Measurements from ENCODE around the gene CFAP43.
"Not testable (repeated sequence)": the region's sequence is repeated elsewhere in the genome, so short reads cannot be mapped to it uniquely, and the experiment has no call there.

The CFAP43 gene

GRCh38 chr10:104223304-104223703 is 8.9 kb downstream of the CFAP43 start:
- no peak for DNase-seq

GRCh38 chr10:104220522-104220921 is 11.6 kb downstream of the CFAP43 start:
- no peak for DNase-seq

GRCh38 chr10:104218751-104219150 is 13.4 kb downstream of the CFAP43 start:
- no peak for DNase-seq

- no peak for DNase-seq
Observed at GRCh38 chr10:104216631-104217030, 15.5 kb downstream of the CFAP43 start.

- DNase-seq: peak; percentile 34
Observed at GRCh38 chr10:104209575-104210198, 22.5 kb downstream of the CFAP43 start.

- no peak for DNase-seq
Observed at GRCh38 chr10:104208730-104209129, 23.4 kb downstream of the CFAP43 start.

GRCh38 chr10:104202231-104202630 is 29.9 kb downstream of the CFAP43 start:
- DNase-seq: no peak

GRCh38 chr10:104201636-104202035 is 30.5 kb downstream of the CFAP43 start:
- DNase-seq: no peak

- no peak for DNase-seq
Observed at GRCh38 chr10:104199567-104199966, 32.6 kb downstream of the CFAP43 start.

GRCh38 chr10:104197364-104197763 is 34.8 kb downstream of the CFAP43 start:
- DNase-seq: no peak

GRCh38 chr10:104195706-104196105 is 36.5 kb downstream of the CFAP43 start:
- no peak for DNase-seq

- DNase-seq: no peak
Observed at GRCh38 chr10:104193787-104194186, 38.4 kb downstream of the CFAP43 start.

DNA sequence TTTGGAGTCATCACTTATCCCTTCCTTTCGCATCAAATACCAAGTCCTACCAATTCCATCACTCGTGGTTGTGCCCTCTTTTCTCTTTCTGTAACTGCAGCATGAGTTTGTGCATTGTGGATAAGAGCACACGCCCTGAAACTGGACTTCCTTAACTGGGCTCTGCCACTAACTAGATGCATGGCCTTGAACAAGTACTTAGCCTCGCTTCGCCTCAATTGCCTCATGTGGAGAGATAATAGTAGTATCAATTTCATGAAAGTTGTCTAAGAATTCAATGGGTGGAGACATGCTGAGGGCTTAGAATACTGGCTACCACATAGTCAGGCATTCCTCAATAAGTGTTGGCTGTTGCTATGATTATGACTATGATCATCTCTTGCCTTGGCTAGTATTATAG is 41.5 kb downstream of the CFAP43 start:
- no peak for DNase-seq

- no peak for DNase-seq
Observed at GRCh38 chr10:104183682-104184081, 48.5 kb downstream of the CFAP43 start.

DNA sequence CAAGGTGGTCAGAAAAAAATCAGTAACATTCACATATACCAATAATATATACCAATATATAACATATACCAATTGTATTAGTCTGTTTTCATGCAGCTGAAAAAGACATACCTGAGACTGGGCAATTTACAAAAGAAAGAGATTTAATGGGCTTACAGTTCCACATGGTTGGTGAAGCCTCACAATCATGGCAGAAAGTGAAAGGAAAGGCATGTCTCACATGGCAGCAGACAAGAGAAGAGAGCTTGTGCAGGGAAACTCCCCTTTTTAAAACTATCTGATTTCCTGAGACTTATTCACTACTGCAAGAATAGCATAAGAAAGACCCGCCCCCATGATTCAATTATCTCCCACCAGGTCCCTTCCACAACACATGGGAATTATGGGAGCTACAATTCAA is 58.0 kb downstream of the CFAP43 start:
- DNase-seq: not testable (repeated sequence)

GRCh38 chr10:104170610-104171254 is 61.4 kb downstream of the CFAP43 start:
- DNase-seq: peak; percentile 1

DNA sequence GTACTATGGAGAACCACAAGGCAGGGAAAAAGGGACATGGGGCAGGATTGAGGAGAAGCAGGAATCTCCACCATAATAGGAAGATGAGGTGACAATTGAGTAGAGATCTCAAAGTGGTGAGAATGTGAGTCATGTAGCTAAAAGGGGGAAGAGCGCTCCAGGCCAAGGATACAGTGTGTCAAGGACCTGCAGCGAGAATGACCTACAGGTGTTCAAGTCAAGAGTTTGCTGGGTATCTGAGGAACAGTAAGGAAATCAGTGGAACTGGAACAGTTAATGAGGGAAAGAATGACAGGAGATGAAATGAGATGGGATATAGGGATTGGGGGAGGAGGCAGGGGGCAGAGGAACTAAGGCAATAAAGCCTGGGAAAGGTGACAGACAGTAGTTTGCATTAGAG is 76.6 kb downstream of the CFAP43 start:
- DNase-seq: no peak

GRCh38 chr10:104151737-104152136 is 80.4 kb downstream of the CFAP43 start:
- DNase-seq: no peak

GRCh38 chr10:104150139-104150538 is 82.0 kb downstream of the CFAP43 start:
- DNase-seq: no peak

DNA sequence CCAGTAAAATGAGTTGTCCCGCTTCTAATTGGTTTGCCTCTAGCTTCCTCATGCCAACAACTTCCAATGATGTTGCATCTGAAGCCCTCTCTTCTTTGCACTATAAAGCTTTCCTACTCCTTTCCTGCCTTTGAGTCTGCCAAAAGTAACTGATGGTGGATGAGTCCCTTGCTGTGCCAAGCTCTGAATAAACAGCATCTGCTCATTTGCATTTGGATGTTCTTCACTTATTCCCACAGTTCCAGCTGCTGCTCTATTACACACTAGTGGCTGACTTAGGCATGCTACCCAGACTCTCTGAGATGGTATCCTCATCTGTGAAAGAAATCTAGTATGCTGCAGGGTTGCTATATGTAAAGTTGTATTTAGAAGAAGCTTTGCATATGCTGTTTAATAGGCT is 85.3 kb downstream of the CFAP43 start:
- no peak for DNase-seq

- DNase-seq: no peak
Observed at GRCh38 chr10:104144931-104145330, 87.2 kb downstream of the CFAP43 start.

GRCh38 chr10:104143829-104144228 is 88.3 kb downstream of the CFAP43 start:
- DNase-seq: no peak

GRCh38 chr10:104142081-104142480 is 90.1 kb downstream of the CFAP43 start:
- no peak for DNase-seq

DNA sequence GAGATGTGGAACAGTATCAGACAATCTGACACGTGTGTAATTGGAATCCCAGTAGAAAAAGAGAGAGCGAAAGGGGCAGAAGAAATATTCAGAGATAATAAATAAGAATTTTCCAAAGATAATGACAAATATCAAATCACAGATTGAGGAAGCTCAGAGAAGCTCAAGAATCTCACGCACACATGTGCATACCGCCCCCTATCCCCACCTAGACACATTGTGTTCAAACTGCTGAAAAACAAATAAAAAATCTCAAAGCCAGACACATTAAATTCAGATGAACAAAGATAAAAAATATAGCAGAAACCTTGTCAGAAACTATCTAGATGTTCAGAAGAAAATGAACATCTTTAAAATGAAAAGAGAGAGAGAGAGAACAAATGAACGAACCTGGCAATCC is 92.9 kb downstream of the CFAP43 start:
- DNase-seq: peak; percentile 2

DNA sequence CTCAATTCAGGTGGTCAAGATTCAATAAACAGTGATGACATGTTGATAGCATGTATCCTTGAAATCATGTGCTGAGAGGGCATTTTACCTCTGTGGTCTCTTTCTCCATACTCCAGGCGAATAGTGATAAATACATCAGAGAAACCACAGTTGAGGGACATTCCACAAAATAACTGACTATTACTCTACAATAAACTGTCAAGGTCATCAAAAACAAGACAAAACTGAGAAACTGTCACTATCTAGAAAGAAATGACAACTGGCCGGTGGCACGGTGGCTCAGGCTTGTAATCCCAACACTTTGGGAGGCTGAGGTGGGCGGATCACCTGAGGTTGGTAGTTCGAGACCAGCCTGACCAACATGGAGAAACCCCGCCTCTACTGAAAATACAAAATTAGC is 94.0 kb downstream of the CFAP43 start:
- DNase-seq: no peak

All from activated CD4-positive, alpha-beta T cell treated with anti-CD3 and anti-CD28 coated beads, Interleukin-2, amount 50 U/mL, for 1 hour (primary cell).